SW 1271 (cell line): ENCODE results near the gene PSTPIP1.
A peak's percentile ranks its signal among the peaks of the same experiment; 100 is the strongest.

Source experiments
- DNase-seq, 2 experiments: peaks; one replicate each; lab custom pipeline; 2025; lab: John Stamatoyannopoulos, UW

Gene PSTPIP1

DNA sequence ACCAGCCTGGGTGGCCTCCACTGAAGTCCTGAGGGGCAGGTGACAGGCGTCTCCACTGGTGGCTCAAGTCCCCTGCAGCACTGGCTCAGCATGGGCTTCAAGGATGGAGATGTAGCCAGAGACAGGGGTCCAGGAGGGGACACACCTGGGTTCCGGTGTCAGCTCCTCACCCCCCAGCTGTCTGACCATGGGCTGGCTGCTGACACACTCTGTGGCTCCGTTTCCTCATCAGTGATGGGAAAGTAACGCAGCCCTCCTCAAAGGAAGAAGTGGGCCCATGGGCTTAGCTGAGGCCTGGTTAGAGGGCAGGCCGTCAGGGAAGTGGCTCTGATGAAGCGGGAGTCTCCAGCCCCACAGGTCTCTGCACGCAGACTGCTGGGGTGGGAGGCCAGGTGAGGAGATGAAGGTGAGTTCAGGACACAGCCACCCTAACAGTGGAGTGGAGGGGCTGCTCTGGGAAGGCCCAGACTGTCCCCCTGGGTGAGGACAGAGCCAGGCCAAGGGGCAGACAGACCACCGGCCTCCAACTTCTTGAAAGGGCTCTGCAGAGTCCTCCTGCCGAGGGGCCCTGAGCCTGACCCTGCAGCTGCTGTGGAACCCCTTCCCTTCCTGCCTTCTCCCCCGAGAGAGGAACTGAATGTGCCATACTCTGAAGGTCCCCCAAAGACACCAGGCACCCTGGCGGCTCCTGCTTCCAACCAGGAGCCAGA, 24.0 kb downstream of the PSTPIP1 start:
- no peak for DNase-seq

DNA sequence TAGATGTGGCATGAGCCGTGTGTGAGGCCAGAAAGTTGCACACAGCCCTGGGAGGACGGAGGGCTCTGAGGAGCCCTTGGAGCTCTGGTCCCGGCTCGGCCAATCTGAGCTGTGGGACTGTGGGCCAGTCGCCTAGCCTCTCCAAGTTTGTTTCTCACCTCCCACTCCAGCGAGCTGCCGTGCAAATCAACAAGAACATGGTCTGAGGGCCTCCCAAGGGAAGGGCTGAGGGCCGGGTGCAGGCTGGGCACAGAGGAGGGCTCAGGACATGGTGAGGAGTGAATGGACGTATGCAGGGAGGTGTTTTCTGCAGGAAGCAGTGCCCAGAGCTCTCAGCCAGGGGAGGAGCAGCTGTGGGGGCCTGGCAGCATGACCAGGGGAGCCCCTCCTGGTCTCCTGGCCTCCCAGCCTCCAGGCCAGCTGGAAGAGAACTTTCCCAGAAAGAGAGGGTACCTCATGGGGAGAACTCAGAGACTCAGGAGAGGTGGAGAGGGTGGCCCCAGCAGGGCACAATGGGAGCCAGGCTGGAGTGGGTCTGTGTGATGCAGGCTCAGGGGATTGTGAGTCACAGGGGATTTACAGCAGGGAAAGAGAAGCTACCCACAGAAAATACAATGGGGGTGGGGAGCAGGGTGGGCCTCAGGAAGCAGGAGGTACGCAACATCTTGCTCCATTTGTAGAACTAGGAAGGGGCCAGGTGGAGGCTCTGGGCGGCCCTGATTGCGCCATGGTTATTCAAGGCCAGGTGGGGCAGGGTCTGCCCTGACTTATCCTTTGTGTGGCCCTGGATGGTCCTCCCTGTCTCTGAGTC, 24.8 kb downstream of the PSTPIP1 start:
- no peak for DNase-seq

DNA sequence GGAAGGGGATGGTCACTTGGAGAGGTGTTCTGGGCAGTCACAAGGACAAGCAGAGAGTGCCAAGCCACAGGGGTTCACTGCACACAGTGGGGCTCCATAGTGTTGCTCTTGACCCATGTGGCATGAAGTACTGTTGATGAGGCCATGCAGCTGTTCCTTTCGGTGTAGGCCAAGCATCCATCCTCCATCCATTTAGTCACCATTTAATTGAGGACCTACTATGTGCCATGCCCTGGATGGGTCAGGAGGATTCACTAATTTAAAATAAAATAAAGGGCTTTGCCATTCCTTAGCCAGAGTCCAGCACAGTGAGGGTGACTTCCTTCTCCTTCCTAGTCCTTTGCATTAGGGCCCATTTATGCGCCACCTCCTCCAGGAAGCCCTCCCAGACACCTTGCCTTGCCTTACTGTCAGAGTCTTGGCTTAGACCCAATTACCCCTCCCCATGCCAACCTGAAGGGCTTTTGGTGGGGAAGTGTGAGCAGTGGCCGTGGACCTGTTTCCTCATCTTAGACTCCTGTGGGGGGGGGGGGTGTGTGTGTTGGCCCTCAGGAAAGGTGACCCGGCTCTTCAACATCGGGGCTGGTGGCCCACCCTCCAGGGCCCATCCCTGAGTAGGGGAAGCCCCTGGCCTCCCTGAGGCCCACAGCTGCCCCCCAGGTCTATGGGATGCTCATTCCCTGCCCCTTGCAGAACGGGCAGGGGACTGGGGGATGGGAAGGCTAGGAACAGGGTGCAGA, 25.6 kb downstream of the PSTPIP1 start:
- DNase-seq: no peak

DNA sequence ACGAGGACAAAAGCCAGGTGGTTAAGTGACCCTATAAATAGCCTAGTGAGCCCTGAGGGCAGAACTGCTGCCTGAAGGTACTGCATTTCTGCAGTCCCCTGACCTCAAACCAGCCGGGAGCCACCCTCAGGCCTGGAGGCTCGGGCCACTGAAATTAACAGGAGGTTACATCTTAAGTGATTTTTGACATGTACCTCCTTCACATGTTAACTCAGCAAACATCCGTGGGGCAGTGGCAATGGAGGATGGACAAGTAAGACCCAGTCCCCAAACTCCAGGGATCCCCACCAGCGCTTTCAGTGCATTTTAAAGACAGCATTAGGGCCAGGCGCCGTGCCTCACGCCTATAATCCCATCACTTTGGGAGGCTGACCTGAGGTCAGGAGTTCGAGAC, 26.2 kb downstream of the PSTPIP1 start:
- DNase-seq: no peak

DNA sequence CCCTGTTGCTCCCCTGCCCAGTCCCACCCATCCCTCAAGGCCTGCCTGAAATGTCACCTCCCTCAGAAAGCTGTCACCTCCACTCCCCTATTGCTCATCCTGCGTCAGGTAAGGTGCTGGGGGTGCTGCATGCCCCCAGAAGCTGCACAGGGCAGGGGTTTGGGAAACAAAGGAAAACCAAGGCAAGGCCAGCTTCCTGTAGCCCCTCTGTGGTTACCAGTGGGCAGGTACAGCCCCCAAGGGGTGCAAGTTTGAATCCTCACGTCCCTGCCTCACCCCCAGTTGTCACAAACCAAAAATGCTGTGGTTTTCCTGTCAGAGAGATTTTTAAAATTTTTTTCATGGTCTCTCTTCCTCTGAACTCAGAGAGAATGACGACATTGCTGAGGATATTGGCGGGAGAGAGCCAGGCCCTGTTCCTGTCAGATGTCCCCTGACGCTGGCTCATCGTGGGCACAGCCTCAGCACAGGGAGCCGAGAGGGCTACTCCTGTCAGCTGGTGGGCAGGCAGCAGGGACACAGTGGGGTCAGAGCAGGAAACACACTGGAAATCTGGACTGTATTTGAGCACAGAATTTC, 27.0 kb downstream of the PSTPIP1 start:
- DNase-seq: peak; percentile 55 to 66

DNA sequence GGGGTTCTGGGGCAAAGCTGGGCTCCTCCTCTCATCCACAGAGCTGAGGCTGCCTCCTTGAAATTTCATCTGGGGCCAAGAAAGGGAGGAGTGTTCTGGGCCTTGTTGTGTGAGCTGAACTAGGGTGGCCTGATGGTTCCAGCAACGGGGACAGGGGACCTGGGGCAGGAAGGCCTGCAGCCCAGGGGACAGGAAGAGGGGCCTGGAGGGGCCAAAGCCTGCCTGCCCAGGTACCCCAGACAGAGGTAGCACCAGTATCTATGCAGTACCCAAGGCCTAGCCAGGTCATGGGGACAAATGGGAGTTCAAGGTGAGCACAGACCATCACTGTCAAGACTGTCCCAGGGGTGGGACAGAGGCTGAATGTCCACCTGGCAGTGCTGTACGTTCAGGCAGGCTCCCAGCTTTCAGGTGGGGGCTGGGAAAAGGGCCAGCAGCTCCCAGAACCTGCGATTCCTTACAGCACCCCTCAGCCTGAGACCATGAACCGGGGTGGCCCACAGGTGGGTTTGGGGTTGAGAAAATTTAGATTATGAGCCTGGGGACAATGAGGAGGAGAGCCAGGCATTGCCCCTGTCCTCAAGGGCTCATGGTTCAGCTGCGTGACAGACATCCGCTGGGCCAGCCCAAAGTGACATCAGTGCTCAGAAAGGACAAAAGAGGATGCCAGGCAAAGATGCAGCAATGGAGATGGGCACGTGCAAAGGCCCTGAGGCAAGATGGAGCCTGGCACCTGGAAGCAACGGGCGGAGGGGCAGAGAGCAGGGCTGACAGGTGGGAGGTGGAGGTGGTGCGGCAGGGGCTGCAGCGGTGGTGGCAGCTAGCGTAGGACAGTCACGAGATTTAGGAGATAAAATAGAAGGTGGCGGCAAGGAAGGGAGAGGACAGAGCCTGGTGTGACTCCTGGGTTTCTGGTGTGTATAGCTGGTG, 28.0 kb downstream of the PSTPIP1 start:
- no peak for DNase-seq

DNA sequence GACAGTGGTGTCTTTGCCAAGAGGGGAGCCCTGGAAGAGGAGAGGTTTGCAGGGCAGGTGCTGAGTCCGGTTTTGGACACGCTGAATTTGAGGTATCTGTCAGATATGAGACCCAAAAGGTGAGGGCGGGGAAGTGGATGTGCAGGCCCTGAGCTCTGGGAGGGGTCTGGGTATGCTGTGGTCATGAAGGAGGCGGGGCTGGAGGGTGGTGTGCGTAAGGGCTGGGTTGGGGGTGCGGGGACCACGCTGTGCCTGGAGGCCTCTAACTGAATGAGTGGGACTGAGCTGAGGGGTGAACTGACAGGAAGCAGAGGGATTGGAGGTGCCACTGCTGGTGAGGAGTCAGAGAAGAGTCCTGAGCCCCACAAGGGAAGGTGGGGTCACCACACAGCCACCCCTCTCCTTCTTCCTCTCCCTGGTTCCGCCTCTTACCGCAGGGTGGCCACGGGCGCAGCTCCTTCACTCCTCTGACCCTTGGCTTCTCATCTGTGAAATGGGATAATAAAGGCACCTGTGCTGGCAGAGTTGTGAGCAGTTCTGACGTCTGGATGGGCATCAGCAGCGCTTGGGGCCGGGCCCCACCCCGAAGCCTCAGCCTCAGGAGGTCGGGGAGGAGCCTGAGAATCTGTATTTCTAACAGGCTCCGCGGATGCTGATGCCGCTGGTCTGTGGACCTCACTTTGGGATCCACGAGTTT, 28.8 kb downstream of the PSTPIP1 start:
- no peak for DNase-seq

DNA sequence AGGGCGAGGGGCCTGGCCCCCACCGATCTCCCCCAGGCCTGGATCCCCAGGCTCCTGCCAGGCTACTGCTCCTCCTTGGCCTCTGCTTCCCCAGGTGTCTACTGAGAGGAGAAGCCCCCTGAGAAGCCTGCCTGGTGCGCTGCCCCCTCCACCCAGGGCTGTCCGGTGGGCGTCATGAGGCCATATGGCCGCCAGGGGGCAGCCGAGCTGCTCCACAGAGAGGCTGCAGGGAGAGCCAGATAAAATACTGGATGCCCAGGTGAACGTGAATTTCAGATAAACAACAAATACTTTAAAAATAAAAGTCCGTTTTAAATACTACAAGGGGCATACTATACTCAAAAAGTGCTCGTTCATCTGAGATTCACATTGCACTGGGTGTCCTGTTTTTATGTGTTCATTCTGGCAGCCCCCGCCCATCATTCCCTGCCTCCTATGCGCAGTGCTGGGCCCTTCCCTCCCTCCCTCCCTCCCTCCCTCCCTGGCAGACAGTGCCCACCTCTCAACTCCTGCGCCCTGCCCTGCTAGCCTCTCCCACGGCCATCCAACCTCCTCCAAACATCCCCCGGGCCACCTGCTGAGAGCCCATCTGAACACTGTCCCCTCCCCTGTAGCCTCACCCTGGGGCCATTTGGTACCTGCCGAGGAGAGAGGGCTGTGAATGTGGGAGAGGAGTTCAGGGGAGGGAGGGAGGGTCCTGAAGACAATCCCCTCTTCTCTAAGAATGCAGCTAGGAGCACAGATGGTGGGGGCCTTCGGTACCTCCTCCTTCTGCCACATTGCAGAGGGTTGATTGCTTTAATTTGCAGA, 29.6 kb downstream of the PSTPIP1 start:
- DNase-seq: peak; percentile 33 to 47

GRCh38 chr15:77025083-77025901, 30.4 kb downstream of the PSTPIP1 start:
- DNase-seq: no peak

DNA sequence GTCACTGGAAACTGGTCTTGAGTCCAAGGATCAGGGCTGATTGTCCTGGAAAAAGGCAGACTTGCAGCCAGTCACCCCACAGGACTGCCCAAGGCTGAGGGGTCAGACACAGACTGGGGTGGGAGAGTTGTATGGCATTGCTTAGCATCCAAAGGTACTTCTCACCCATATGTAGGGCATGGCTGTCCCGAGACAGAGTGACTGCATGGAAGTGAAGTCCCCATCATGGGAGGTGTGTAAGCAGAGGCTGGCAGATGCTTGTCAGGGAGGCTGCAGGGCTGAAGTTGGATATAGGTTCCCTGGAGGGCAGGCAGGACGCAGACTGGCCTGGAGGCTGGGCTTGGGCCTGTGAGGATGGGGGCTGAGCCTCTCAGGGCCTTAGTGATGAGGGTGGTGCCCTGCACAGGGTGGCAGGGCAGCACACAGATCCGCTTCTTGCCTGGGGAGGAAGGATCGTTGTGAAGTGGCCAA, 31.1 kb downstream of the PSTPIP1 start:
- DNase-seq: no peak

DNA sequence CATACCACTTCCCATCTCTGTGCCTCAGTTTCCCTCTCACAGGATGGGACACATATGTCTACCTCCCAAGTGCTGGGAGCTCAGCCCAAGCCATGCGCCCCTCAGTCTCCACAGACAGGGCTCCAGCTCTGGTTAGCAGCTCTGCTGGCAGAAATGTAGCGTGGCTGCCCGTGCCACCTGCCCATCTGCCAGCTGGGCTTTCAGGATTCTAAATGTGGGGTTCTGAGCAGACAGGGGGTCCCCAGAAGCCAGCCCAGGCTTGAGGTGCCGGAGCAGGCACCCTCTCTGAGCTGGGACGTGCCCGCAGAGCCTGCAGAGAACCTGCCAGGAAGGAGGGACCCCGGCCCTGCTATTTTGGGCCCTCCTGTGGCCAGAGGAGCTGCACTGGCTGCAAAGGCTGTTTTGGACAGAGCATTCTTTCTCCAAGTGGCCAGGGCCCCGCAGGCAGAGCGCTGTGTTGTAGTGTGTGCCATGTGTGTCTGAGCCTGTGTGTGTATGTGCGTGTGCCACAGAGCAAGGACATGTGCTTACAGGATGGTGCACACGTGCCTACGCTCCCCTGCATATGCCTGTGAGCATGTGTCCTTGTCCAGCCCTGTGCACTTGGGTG, 31.7 kb downstream of the PSTPIP1 start:
- no peak for DNase-seq

- no peak for DNase-seq
Measured at GRCh38 chr15:77027111-77027696, 32.3 kb downstream of the PSTPIP1 start.

DNA sequence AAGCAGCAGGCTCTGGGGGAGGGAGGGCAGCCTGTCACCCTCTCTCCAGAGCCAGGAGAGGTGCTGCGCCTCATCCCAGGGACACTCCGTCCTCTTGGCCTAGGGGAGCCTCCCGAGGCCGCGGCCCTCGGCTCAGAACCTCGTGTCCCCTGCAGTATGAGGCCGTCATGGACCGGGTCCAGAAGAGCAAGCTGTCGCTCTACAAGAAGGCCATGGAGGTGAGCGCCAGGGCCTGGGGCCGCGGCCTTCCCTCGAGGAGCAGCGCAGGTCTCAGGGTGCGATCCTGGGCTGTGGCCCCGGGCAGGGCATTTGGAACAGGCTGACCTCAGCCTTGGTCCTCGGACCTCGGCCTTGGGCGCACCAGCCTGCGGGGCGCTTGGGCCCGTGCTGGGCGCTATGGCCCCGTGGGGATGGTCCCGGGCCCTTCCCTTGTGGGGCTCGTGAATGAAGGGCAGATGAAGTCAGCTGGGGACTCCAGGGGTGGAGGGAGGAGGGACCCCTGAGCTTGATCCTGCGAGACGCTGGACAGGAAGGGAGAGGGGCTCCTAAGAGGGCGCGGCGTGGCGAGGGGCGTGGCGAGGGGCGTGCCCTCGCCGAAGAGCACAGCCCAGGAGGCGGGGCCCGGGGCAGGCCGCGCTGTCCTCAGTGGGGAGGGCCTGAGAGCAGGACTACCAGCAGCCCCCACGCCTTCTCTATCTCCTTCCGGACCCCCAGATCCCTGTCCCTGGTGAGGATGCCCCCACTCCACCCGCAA, 32.9 kb downstream of the PSTPIP1 start:
- DNase-seq: no peak

DNA sequence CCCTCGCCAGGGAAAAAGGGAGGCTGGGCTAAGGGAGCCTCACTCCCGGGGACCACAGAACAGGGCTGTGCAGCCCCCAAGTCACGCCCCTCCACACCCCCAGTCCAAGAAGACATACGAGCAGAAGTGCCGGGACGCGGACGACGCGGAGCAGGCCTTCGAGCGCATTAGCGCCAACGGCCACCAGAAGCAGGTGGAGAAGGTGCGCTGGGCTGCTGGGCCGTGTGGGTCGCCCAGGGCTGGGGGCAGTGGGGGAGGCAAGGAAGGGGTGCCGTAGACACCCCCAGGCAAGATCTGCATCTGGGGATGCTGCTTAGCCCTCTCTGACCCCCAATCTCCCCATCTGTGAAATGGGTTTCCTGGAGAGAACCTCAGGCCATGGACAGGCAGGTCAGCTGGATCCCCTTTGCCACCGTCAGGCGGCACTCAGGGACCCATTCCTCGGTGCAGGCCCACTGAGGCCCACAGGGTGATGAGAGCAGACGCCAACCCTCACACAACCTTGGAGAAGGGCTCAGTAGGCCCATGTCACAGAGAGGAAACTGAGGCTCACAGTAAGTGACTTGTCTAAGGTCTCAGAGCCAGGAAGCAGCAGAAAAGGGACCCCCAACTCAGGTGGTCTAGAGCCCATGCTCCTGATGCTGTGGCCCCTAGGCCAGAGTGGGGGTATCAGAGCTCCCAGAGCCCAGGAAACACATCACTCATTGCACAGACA, 33.7 kb downstream of the PSTPIP1 start:
- DNase-seq: no peak

GRCh38 chr15:77029166-77030047, 34.5 kb downstream of the PSTPIP1 start:
- DNase-seq: no peak
